HG02840 (cell line): ENCODE results near the gene SDHA.
"Not testable (repeated sequence)": the region's sequence is repeated elsewhere in the genome, so short reads cannot be mapped to it uniquely, and the experiment has no call there.

ENCODE experiments used
- ATAC-seq: cut with Tn5 transposase; IDR thresholded peaks from one replicate; pipeline ENCODE4 v1.9.1; 2021; ENCODE audit warnings: mild to moderate bottlenecking, moderate library complexity, moderate number of reproducible peaks; ENCODE audit not compliant: unreplicated experiment, low FRiP score

Gene SDHA

DNA sequence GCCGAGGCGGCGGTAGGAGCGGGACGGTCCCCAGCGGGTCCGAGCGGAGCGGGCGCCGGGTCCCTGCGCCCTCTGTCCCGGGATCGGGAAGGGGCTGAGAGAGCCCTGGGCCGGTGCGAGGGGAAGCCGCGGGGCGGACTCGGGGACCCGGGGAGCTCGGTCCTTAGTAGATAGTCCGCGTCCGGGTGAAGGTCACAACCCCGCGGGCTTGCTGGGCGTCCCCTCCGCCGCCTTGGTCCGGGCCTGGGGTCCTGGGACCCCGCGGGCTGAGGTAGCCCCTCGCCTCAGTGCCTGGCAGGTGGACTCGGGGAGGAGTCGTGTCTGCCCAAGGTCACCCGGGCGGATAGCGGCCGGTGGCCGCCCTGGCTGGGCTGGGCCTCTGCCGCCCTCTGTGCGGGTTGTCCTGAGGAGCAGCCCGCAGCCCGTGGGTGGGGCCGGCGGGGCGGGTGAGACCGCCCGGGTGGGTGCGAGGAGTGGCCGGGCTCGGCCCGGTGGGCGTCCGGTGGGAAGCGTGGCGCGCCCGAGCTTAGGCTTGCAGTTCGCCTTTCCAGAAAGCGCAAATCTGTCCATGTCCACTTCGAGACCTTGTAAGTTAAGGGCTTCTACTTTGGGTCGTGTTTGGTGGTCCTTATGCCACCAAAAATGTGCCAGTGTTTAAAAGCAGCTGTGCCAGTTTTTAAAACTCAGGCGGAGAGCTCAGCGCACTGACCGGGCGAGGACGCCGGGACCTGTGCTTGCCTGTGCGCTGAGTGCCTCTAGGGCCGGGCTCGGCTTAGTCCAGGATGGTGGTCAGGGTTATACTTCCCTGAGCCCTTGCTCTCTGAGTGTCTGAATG is 554 bp downstream of the SDHA start:
- peak; percentile 33 for ATAC-seq

GRCh38 chr5:219460-219863 is 1.3 kb downstream of the SDHA start:
- no peak for ATAC-seq

GRCh38 chr5:219991-220390 is 1.9 kb downstream of the SDHA start:
- ATAC-seq, result no peak

DNA sequence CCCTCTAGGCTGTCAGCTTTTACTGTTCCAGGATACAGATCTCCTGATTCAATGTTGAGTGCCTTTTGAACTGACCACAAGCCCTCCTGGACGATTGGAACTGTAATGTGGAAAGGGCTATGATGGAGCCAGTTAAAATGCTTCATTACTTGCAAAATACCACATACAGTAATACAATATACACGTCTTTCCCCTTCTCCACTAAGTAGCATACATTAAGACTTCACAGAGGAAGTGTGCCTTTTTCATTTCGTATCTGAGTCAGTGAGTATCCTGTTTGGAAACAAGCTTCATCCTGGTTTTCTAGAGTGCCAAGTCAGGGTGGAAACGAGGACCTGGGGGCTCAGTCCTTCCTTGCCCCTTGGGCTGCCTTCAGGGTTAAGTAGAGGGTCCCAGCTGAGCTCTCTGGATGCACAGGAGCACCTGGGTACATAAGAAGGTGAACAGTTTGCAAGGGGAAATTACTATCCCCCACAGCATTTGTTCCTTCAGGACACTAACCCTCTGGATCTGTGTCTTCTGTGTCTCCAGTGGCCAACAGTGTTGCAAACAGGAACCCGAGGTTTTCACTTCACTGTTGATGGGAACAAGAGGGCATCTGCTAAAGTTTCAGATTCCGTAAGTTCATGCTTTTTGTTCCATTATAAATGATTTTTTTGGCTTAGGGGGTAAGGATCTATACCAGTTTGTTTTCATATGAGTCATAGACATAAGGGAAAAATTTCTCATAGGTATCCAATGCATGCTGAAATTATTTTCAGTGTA is 5.0 kb downstream of the SDHA start:
- not testable (repeated sequence) for ATAC-seq

DNA sequence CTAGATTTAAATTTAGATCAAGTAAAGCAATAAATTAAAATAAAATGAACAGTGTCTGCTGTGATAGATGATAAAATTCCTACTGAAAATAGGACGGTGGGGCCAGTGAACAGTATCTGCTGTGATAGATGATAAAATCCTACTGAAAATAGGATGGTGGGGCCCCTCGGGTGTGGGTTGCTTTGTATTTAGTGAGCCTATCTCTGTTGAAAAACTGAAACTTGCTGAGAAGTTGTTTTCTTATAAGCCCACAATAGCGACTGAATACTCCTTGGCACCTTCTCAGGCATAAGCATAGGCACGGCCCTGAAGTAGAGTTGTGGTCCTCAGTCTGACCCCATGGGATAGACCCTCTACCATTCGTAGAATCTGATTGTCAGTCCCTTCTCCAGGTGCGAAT is 5.7 kb downstream of the SDHA start:
- ATAC-seq, result no peak

DNA sequence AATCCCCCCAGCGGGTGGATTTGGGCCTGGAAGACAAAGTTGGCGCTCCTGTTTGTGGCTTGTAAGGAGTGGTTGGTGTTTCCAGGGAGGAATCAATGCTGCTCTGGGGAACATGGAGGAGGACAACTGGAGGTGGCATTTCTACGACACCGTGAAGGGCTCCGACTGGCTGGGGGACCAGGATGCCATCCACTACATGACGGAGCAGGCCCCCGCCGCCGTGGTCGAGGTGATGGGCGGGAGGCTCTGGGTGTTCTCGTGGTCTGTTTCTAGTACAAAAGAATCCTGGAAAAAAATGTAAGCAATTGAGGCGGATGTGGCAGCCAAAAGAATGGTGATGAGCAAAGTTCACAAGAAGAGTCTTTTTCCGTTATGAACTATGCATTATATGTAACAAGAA is 7.2 kb downstream of the SDHA start:
- no peak for ATAC-seq

DNA sequence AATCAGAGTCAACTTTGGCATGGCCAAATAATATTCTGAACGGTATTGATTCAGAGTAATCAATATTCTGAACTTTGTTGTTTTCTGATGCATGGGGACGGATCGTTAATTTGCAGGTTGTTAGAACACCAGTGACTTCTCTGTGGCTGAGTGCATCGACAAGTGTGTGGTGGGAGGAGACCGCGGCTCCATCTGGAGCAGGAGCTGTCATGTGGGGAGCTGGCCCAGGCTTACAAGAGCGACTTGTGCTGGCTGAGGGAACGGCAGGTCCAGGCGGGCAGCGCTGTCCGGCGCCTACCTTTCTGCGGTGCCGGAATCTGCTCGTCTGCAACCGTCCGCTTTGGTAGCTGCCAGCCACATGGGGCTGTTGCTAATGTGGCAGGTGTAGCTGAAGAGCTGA is 9.3 kb downstream of the SDHA start:
- ATAC-seq, result not testable (repeated sequence)

DNA sequence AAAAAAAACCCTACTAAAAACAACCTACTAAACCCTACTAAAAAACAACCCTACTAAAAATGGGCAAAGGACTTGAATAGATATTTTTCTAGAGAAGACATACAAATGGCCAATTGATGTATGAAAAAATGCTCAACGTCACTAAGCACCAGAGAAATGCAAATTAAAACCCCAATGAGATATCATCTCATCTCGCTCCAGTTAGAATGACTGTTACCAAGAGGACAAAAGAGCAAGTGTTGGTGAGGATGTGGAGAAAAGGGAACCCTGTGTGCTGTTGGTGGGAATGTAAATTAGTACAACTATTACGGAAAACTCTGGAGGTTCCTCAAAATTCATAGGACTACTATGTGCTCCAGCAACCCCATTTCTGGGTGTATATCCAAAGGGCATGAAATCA is 10.8 kb downstream of the SDHA start:
- ATAC-seq, result no peak

GRCh38 chr5:230711-231110 is 12.6 kb downstream of the SDHA start:
- no peak for ATAC-seq

GRCh38 chr5:231661-232060 is 13.5 kb downstream of the SDHA start:
- ATAC-seq, result no peak

GRCh38 chr5:233426-233825 is 15.3 kb downstream of the SDHA start:
- not testable (repeated sequence) for ATAC-seq

GRCh38 chr5:234450-234849 is 16.3 kb downstream of the SDHA start:
- ATAC-seq, result no peak

DNA sequence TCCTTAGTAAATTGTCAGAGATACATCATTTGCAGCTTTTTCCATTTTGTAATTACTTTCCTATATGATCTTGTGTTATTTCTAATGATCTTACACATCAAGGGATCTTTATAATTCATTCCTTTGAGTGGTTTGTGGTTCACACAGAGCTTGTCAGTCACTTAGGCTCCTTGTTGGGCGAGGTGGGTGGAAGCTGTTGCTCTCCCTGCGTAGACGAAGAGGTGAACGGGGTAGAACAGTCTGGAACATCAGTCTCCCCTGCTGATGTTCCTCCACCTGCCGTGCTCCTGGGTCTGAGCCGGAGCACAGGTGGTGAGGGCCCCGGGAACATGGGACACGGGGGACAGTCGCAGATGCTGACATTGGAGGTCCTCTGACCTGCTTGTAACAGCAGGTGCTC is 17.4 kb downstream of the SDHA start:
- not testable (repeated sequence) for ATAC-seq

DNA sequence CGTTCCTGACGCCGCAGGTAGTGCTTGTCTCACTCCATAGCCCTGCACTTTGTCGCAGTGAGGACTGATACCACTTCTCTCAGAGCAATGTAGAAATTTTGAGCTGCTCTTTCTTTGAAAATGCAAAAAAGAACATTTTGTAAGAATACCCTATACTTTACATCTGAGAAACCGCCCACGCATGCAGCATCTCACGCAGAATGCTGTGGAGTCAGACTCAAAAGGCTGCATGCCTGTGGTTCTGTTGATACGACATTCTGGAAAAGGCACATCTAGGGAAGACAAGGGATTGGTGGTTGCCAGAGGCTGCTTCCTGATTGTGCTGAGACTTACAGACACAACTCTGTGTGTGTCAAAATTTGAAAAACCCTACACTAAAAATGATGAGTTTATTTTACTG is 19.8 kb downstream of the SDHA start:
- ATAC-seq, result not testable (repeated sequence)

DNA sequence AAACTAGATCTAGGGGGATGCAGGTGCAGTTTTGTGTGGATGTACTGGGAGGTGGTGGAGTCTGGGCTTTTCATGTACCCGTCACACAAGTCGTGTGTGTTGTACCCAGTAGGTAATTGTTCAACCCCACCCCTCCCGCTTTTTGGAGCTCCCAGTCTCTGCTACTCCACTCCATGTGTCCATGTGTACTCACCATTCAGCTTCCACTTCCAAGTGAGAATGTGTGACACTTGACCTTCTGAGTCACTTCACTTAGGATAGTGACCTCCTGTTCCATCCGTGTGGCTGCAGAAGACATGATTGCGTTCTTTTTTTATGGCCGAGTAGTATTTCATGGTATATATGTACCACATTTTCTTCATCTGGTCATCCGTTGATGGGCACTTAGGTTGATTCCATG is 22.4 kb downstream of the SDHA start:
- not testable (repeated sequence) for ATAC-seq

DNA sequence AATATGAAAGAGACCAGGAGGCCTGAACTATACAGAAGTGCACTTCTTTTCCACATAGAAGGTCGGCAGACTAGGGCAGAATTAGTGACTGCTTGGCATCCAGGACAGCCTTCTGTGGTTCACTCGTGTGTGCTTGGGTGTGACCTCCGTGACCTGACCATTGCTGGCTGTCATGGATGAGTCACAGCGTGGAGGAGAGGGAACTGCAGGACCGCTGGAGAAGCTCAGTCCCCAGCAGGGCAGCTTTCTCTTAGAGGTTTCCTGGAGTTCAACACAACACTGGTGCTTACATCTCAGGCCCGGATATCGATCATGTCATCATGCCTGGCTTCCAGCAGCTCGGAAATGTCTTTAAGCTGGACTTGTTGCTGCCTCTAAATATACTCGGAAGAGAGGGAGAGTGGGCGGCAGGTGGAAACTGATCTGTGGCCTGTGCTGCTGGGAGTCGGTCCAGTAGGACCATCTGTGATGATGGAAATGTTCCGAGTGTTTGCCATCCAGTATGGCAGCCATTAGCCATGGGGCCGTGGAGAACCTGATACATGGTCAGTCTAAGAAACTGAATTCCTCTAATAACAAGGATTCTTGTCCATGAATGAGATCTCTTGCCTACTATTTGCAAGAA is 23.0 kb downstream of the SDHA start:
- ATAC-seq, result not testable (repeated sequence)

GRCh38 chr5:243683-244367 is 25.7 kb downstream of the SDHA start:
- not testable (repeated sequence) for ATAC-seq

GRCh38 chr5:245717-246116 is 27.6 kb downstream of the SDHA start:
- ATAC-seq, result not testable (repeated sequence)

GRCh38 chr5:250396-250795 is 32.3 kb downstream of the SDHA start:
- not testable (repeated sequence) for ATAC-seq

DNA sequence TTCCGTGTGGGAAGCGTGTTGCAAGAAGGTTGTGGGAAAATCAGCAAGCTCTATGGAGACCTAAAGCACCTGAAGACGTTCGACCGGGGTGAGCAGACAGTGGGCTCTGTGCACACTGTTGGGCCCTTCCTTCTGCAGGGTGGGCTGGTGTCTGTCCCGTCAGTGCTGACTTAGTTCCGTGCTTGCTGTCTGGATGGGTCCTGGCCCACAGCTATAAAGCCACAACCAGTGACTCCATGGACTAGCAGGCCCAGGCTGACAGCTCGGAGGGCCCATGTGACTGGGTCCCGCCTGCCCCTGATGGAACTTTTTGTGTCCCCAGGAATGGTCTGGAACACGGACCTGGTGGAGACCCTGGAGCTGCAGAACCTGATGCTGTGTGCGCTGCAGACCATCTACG is 32.9 kb downstream of the SDHA start:
- not testable (repeated sequence) for ATAC-seq

DNA sequence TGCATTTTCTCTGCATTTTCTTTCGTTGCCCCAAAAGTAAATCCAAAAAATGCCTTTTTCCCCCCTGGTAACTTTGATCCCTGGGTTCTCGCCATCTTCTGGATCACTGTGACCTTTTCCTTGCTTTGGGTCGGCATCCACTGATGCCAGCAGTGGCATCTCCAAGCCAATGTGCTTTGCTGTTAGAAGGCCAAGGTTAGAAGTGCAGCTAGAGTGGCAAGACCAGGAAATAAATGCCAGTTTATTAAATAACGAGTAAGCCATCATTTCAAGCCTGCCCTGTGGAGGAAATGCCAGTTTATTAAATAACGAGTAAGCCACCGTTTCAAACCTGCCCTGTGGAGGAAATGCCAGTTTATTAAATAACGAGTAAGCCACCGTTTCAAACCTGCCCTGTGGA is 33.4 kb downstream of the SDHA start:
- not testable (repeated sequence) for ATAC-seq
